ENCODE data around the gene PITPNB. TPM values are rescaled to one million over a fixed set of nuclear protein-coding genes. Genes with fewer than 3 reads are reported as not detected.

Gene PITPNB
- total RNA-seq, 1 donor: 30.8 TPM

DNA sequence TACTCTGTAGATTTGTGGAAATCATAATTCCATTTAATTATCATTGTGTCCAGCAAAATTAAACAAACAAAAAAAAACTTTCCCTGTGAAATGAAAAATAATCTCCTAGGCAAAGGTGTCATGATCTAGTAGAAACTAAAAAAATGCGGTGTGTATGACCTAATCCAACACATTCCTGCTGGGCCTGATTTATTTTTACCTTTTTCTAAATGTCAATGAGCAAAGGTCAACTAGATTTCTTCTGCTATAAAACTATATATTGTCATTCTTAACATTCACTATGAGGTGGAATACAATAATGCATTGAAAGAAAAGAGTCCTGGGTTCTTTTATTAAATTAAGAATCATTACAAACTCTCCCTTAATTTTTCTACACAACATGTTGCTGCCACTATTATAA, 60.4 kb downstream of the PITPNB start:
- Histone ChIP-seq H3K4me1 (ENCODE audit: insufficient read depth, low read length) (peaks cover 8% of the 10 kb centered on the region), H3K4me3 (ENCODE audit: insufficient read depth, low read length) (no peak overlapping the region), H3K9me3 (ENCODE audit: low read depth, low read length) (no peaks in the 10 kb centered on the region), H3K4me2 (ENCODE audit: insufficient read depth, low read length) (no peak overlapping the region), H3K36me3 (ENCODE audit: insufficient read depth, low read length) (peaks cover 62% of the 10 kb centered on the region), H3K79me2 (ENCODE audit: insufficient read depth, low read length) (peaks cover 41% of the 10 kb centered on the region), H3K27me3 (ENCODE audit: insufficient read depth, low read length) (no peaks in the 10 kb centered on the region), H3K27ac (ENCODE audit: low read depth, low read length) (no peak overlapping the region), H2AFZ (ENCODE audit: low read length) (no peak overlapping the region), H4K20me1 (ENCODE audit: insufficient read depth, low read length) (no peaks in the 10 kb centered on the region)
- TF ChIP-seq, protein P1, sequence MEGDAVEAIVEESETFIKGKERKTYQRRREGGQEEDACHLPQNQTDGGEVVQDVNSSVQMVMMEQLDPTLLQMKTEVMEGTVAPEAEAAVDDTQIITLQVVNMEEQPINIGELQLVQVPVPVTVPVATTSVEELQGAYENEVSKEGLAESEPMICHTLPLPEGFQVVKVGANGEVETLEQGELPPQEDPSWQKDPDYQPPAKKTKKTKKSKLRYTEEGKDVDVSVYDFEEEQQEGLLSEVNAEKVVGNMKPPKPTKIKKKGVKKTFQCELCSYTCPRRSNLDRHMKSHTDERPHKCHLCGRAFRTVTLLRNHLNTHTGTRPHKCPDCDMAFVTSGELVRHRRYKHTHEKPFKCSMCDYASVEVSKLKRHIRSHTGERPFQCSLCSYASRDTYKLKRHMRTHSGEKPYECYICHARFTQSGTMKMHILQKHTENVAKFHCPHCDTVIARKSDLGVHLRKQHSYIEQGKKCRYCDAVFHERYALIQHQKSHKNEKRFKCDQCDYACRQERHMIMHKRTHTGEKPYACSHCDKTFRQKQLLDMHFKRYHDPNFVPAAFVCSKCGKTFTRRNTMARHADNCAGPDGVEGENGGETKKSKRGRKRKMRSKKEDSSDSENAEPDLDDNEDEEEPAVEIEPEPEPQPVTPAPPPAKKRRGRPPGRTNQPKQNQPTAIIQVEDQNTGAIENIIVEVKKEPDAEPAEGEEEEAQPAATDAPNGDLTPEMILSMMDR (IDR thresholded peaks at IDR 0.05; ENCODE audit: extremely low read depth, low read depth, low read length): no peak
- DNase-seq (ENCODE audit: insufficient read length, low spot score, missing footprints): no peak

DNA sequence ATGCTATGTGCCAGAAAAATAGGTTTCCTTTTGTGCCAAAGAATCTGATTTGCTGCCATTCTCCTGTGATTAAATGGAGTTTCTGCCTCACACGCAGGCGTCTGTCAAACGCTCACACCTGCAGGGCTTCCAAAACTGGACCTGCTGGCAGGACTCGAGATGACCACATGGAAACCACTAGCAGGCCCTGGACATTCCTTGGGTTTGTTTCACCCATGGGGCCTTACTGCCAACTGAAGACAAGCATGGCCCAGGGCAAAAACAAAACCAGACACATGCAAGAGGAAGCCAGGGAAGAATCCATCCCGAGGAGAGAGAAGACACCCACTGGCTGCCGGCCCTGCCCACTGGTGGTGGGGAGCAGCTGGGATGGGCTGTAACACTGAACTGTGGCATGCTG, 61.6 kb downstream of the PITPNB start:
- Histone ChIP-seq H2AFZ (ENCODE audit: low read length) (no peak overlapping the region), H3K36me3 (ENCODE audit: insufficient read depth, low read length) (peaks cover 65% of the 10 kb centered on the region)

DNA sequence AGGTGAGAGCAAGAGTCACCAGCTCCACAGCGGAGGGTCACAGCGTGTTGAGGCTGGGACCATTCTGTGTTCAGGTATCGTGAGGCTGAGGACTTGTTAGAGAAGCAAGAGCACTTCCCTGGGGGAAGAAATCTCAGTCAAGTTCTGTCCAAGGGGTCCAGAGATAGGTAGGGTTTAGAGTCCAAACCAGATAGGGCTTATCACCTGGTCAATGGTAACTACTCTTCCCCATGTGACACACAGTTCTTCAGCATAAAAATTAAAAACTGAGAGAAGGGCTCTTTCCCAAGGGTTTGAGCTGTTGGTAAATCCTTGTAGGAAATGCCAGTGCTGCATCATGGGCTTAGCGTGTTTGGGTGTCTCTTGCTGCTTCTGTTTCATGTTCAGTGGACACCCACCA, 62.7 kb downstream of the PITPNB start:
- Histone ChIP-seq H4K20me1 (ENCODE audit: insufficient read depth, low read length) (no peaks in the 10 kb centered on the region), H3K4me3 (ENCODE audit: insufficient read depth, low read length) (no peak overlapping the region), H3K4me1 (ENCODE audit: insufficient read depth, low read length) (peaks cover 8% of the 10 kb centered on the region), H3K79me2 (ENCODE audit: insufficient read depth, low read length) (peaks cover 26% of the 10 kb centered on the region), H3K27ac (ENCODE audit: low read depth, low read length) (no peak overlapping the region), H3K27me3 (ENCODE audit: insufficient read depth, low read length) (no peaks in the 10 kb centered on the region), H3K4me2 (ENCODE audit: insufficient read depth, low read length) (no peak overlapping the region), H3K9me3 (ENCODE audit: low read depth, low read length) (no peaks in the 10 kb centered on the region), H2AFZ (ENCODE audit: low read length) (no peak overlapping the region), H3K36me3 (ENCODE audit: insufficient read depth, low read length) (peaks cover 71% of the 10 kb centered on the region)
- DNase-seq (ENCODE audit: insufficient read length, low spot score, missing footprints): no peak
- TF ChIP-seq, protein P1 (IDR thresholded peaks at IDR 0.05; ENCODE audit: extremely low read depth, low read depth, low read length): no peak

More for the DNA sequence above, 61.6 kb downstream of the PITPNB start:
- no peaks in the 10 kb centered on the region for H3K9me3 ChIP-seq (ENCODE audit: low read depth, low read length)
- no peak overlapping the region for H3K27ac ChIP-seq (ENCODE audit: low read depth, low read length)
- H3K4me2 ChIP-seq (ENCODE audit: insufficient read depth, low read length): no peak overlapping the region
- no peak for DNase-seq (ENCODE audit: insufficient read length, low spot score, missing footprints)
- no peaks in the 10 kb centered on the region for H3K27me3 ChIP-seq (ENCODE audit: insufficient read depth, low read length)
- no peaks in the 10 kb centered on the region for H4K20me1 ChIP-seq (ENCODE audit: insufficient read depth, low read length)
- TF ChIP-seq, protein P1 (IDR thresholded peaks at IDR 0.05; ENCODE audit: extremely low read depth, low read depth, low read length): no peak
- H3K4me1 ChIP-seq (ENCODE audit: insufficient read depth, low read length): peaks cover 8% of the 10 kb centered on the region
- peaks cover 29% of the 10 kb centered on the region for H3K79me2 ChIP-seq (ENCODE audit: insufficient read depth, low read length)
- no peak overlapping the region for H3K4me3 ChIP-seq (ENCODE audit: insufficient read depth, low read length)

DNA sequence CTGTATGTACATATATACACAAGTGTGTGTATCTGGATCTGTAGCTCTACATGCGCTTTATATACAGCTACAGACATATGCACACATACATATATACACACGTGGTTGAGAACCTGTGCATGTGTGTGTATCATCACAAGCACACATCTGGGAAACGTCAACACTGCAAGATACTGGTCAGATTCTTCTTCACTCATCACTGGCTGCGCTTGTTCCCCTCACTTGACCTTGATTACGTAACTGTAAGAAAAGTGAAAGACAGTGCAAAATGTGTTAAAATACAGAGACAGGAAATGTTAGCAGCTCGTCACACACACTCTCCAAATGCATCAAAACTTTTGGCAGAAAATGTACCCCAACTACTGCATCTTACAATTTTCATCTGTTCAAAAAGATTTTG, 65.6 kb downstream of the PITPNB start:
- Histone ChIP-seq H3K27me3 (ENCODE audit: insufficient read depth, low read length) (no peaks in the 10 kb centered on the region), H3K4me1 (ENCODE audit: insufficient read depth, low read length) (peaks cover 9% of the 10 kb centered on the region), H3K4me2 (ENCODE audit: insufficient read depth, low read length) (no peak overlapping the region), H2AFZ (ENCODE audit: low read length) (no peak overlapping the region), H3K27ac (ENCODE audit: low read depth, low read length) (no peak overlapping the region), H4K20me1 (ENCODE audit: insufficient read depth, low read length) (no peaks in the 10 kb centered on the region), H3K79me2 (ENCODE audit: insufficient read depth, low read length) (peaks cover 18% of the 10 kb centered on the region), H3K9me3 (ENCODE audit: low read depth, low read length) (no peaks in the 10 kb centered on the region), H3K4me3 (ENCODE audit: insufficient read depth, low read length) (no peak overlapping the region), H3K36me3 (ENCODE audit: insufficient read depth, low read length) (peaks cover 71% of the 10 kb centered on the region)
- no peak for DNase-seq (ENCODE audit: insufficient read length, low spot score, missing footprints)
- TF ChIP-seq, protein P1 (IDR thresholded peaks at IDR 0.05; ENCODE audit: extremely low read depth, low read depth, low read length): no peak

Measured in osteoblast (primary cell).